ENCODE measurements around the gene TUBB2B.

DNA sequence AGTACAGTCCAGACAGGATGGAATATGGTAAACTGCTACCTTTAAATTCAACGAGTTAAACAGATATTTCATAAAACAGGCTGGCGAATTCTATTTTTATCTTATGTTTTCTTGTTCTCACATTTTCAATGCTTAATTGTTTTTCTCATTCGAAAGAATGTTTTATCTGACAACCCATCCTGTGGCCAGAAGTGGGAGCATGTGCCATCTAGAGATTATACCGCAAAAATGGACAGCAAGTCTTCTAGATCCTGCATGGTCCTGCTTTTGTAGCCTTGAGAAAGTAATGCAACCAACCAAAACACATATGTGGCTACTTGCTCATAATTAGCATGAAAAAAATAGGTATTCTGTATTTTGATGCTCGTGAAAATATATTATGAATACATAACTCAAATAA is 30.7 kb downstream of the TUBB2B start:
- TF ChIP-seq NFIC (IDR thresholded peaks at IDR 0.05): no peak
- no peak for TF ChIP-seq TCF12 (IDR thresholded peaks at IDR 0.05; ENCODE audit: low read depth)
- no peak for TF ChIP-seq EP300 (IDR thresholded peaks at IDR 0.05; ENCODE audit: borderline replicate concordance)
- no peak for TF ChIP-seq RAD21 (IDR thresholded peaks at IDR 0.05; ENCODE audit: low read depth)
- TF ChIP-seq REST (IDR thresholded peaks at IDR 0.05; ENCODE audit: low read depth): no peak
- no peak for TF ChIP-seq EGR1 (IDR thresholded peaks at IDR 0.05)
- no peak for TF ChIP-seq YY1 (IDR thresholded peaks at IDR 0.05; ENCODE audit: low read depth)
- TF ChIP-seq, protein P1, sequence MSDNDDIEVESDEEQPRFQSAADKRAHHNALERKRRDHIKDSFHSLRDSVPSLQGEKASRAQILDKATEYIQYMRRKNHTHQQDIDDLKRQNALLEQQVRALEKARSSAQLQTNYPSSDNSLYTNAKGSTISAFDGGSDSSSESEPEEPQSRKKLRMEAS (IDR thresholded peaks at IDR 0.05): no peak
- TF ChIP-seq FOXM1 (IDR thresholded peaks at IDR 0.05; ENCODE audit: borderline replicate concordance, low read depth): no peak
- TF ChIP-seq CEBPB (IDR thresholded peaks at IDR 0.05): no peak
- TF ChIP-seq TAF1 (IDR thresholded peaks at IDR 0.05; ENCODE audit: low read depth): no peak

Data from Ishikawa (cell line).